ENCODE data around the gene PCA3.

PCA3 gene

GRCh38 chr9:76812591-76812990 is 48.4 kb downstream of the PCA3 start:
- no peak overlapping the region for H3K4me3 ChIP-seq (replicated peaks; ENCODE audit: low read depth, low read length)
- no peak for TF ChIP-seq CTCF (IDR thresholded peaks at IDR 0.05; ENCODE audit: low read length, missing control alignments)
- DNase-seq (ENCODE audit: low read depth), result no peak

- no peak overlapping the region for H3K4me3 ChIP-seq (replicated peaks; ENCODE audit: low read depth, low read length)
- TF ChIP-seq CTCF (IDR thresholded peaks at IDR 0.05; ENCODE audit: low read length, missing control alignments), result no peak
- DNase-seq (ENCODE audit: low read depth), result peak; percentile 53
Measured at GRCh38 chr9:76817489-76817888, 53.3 kb downstream of the PCA3 start.

GRCh38 chr9:76818271-76818670 is 54.0 kb downstream of the PCA3 start:
- DNase-seq (ENCODE audit: low read depth), result peak; percentile 97
- TF ChIP-seq CTCF (IDR thresholded peaks at IDR 0.05; ENCODE audit: low read length, missing control alignments), result no peak
- no peak overlapping the region for H3K4me3 ChIP-seq (replicated peaks; ENCODE audit: low read depth, low read length)

GRCh38 chr9:76820431-76820830 is 56.2 kb downstream of the PCA3 start:
- DNase-seq (ENCODE audit: low read depth), result no peak
- TF ChIP-seq CTCF (IDR thresholded peaks at IDR 0.05; ENCODE audit: low read length, missing control alignments), result no peak
- no peak overlapping the region for H3K4me3 ChIP-seq (replicated peaks; ENCODE audit: low read depth, low read length)

GRCh38 chr9:76827296-76828080 is 63.2 kb downstream of the PCA3 start:
- no peak for TF ChIP-seq CTCF (IDR thresholded peaks at IDR 0.05; ENCODE audit: low read length, missing control alignments)
- no peak for DNase-seq (ENCODE audit: low read depth)
- no peak overlapping the region for H3K4me3 ChIP-seq (replicated peaks; ENCODE audit: low read depth, low read length)

- no peak for TF ChIP-seq CTCF (IDR thresholded peaks at IDR 0.05; ENCODE audit: low read length, missing control alignments)
- no peak overlapping the region for H3K4me3 ChIP-seq (replicated peaks; ENCODE audit: low read depth, low read length)
- no peak for DNase-seq (ENCODE audit: low read depth)
Measured at GRCh38 chr9:76828447-76828846, 64.2 kb downstream of the PCA3 start.
